Neural cell (in vitro differentiated cells): ENCODE results near the gene IFIT1B.

ENCODE experiments used
- CTCF ChIP-seq: fragments of 450-650 bp; IDR thresholded peaks from 2 replicates; pipeline ENCODE4 v1.5.1; 2014; ENCODE audit warnings: antibody characterized with exemption, mild to moderate bottlenecking, moderate library complexity; ENCODE audit not compliant: poor library complexity, severe bottlenecking
- POLR2AphosphoS5 ChIP-seq: IDR thresholded peaks from 2 replicates; pipeline ENCODE4 v1.6.1; 2012
- TAF1 ChIP-seq: IDR thresholded peaks from 2 replicates; pipeline ENCODE4 v1.6.1; 2012; ENCODE audit warnings: low read depth

DNA sequence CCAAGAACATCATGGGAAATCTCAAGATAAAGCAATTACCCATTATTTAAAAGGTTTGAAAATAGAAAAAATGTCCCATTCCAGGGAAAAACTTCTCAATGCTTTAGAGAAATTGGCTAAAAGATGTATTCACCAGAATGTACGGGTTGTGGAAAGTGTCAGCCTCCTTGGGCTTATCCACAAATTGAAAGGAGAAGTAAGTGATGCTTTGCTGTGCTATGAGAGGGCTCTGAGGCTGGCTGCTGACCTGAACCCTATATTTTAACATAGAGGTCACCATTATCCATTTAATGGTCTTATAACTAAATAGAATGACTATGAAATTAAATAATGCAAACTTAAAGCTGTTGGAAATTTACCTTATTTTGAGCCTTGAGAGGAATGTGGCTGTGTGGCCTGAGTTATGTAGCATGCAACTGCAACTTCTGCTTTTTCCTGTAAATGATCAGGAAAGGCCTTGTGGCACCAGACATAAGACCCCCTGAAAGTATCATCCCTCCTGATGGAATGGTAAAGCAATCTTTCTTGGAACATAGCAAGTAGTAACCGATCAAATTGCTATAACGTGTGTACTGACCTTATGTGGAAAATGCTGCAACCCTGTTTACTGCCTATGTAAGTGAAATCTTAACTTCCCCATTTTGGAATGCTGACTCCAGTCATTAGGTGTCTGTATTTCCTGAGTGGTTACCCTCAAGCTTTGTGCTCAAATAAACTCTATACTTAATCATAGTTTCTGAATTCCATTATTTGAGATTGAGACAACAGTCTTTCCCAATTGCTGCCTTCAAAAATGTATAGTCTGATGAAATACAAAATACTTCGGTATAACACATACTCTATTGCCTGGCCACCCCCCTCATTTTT lies 6.9 kb downstream of the IFIT1B start:
- TF ChIP-seq CTCF, result no peak
- no peak for TF ChIP-seq POLR2AphosphoS5
- no peak for TF ChIP-seq TAF1
